Measurements from ENCODE around the gene MIAT.

DNA sequence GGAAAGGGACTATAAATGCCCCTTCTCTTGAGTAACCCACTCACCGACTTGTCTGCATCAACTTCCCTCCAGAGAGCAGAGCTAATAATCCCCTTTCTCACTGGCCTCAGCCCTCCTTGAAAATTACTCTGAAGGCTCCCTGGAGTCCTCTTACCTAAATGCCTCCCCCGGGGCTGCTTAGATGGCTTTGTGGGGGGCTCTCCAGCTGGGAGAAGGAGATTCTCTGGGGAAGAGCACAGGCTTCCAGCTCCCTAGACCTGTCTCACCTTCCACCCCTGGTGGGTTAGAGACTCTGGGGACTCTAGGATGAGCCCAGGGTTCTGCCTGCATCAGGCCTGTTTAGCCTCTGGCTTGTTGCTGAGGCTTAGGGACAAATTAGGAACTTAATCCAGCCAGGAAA is 39.8 kb downstream of the MIAT start:
- TF ChIP-seq CTCF (IDR thresholded peaks at IDR 0.05) (no peak), POLR2A (IDR thresholded peaks at IDR 0.05) (no peak), POLR2AphosphoS5 (IDR thresholded peaks at IDR 0.05) (no peak)
